Subcutaneous abdominal adipose tissue (tissue), 5 donors: ENCODE data around the gene FBXO39.
"Not testable (repeated sequence)": the region's sequence is repeated elsewhere in the genome, so short reads cannot be mapped to it uniquely, and the experiment has no call there.

Source experiments
- H3K27ac ChIP-seq: one replicate; pipeline ENCODE4 v1.7.0; 2013; ENCODE audit warnings: low read depth, mild to moderate bottlenecking, inconsistent platforms, low read length, moderate library complexity
- H3K27me3 ChIP-seq, 5 donors: one replicate each; pipeline ENCODE4 v1.7.0; 2013; ENCODE audit warnings: low read length in 5 of 5, inconsistent platforms in 1 of 5; ENCODE audit not compliant: control insufficient read depth in 5 of 5, insufficient read depth in 4 of 5
- H3K36me3 ChIP-seq, 5 donors: one replicate each; pipeline ENCODE4 v1.7.0; 2013; ENCODE audit warnings: low read length in 5 of 5; ENCODE audit not compliant: control insufficient read depth in 5 of 5, insufficient read depth in 5 of 5
- H3K4me1 ChIP-seq, 5 donors: one replicate each; pipeline ENCODE4 v1.7.0; 2013; ENCODE audit warnings: low read length in 5 of 5, mild to moderate bottlenecking in 3 of 5, moderate library complexity in 1 of 5; ENCODE audit not compliant: control insufficient read depth in 5 of 5, insufficient read depth in 5 of 5
- H3K4me3 ChIP-seq, 5 donors: one replicate each; pipeline ENCODE4 v1.7.0; 2013; ENCODE audit warnings: low read length in 5 of 5, low read depth in 1 of 5
- H3K9ac ChIP-seq, 5 donors: one replicate each; pipeline ENCODE4 v1.7.0; 2013; ENCODE audit warnings: low read length in 5 of 5, mild to moderate bottlenecking in 4 of 5, moderate library complexity in 3 of 5
- H3K9me3 ChIP-seq, 5 donors: one replicate each; pipeline ENCODE4 v1.7.0; 2013; ENCODE audit warnings: low read length in 5 of 5; ENCODE audit not compliant: control insufficient read depth in 5 of 5
- donor health status: healthy.
- donor health status: healthy.
- donor health status: healthy.
- donor health status: healthy.
- donor health status: healthy.

FBXO39 gene

DNA sequence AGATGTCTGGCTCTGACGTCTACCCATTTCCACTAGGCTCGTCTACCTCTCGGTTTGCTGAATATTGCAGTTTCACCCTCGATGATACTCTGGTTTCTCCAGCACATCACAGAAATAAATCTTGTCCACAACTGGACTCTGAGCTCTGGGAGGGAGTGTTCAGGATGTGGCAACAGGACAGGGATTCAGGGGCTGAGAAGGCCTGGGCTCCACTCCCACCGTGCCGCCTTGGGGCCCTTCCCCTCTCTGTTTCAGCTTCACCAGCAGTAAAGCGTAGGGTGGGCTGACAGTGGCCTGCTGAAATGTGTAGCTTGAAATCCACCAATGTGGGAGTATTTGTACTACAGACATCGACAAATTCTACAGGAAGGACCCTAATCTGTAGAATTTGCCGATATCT is 35.5 kb downstream of the FBXO39 start:
- Histone ChIP-seq H3K27me3 (peaks cover 0 to 4% (median 2%) of the 10 kb centered on the region in 5 donors), H3K36me3 (no peaks in the 10 kb centered on the region), H3K9ac (no peak overlapping the region), H3K4me1 (no peaks in the 10 kb centered on the region), H3K27ac (no peak overlapping the region), H3K9me3 (peaks cover 0 to 2% (median 0%) of the 10 kb centered on the region in 5 donors), H3K4me3 (no peak overlapping the region)

DNA sequence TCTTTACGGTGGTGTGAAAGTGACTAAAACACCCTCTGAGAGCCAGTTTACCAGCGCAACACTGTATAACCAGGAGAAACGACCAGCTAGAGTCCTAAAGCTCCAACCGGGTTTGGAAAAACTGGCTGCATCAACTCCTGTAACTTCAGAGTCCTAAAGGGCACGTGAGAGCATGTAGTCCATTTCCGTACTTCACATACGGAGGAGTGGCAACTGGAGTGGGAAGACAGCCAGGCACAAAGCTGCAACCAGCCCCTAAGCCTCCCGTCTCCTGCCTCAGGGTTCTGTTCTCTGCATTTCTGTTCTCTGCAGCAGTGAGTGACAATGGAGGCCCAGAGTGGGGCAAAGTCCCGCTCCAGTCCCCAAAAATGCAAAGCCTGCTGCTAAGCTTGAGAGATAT is 36.3 kb downstream of the FBXO39 start:
- no peak overlapping the region for H3K9ac ChIP-seq
- peaks cover 0 to 2% (median 0%) of the 10 kb centered on the region in 5 donors for H3K9me3 ChIP-seq

GRCh38 chr17:6815775-6816174 is 39.8 kb downstream of the FBXO39 start:
- Histone ChIP-seq H3K4me3 (no peak overlapping the region), H3K36me3 (no peaks in the 10 kb centered on the region), H3K9me3 (peaks cover 0 to 4% (median 3%) of the 10 kb centered on the region in 5 donors), H3K9ac (no peak overlapping the region), H3K27me3 (peaks cover 0 to 9% (median 4%) of the 10 kb centered on the region in 5 donors), H3K4me1 (no peaks in the 10 kb centered on the region), H3K27ac (no peak overlapping the region)

More for the DNA sequence above, 36.3 kb downstream of the FBXO39 start:
- peaks cover 0 to 4% (median 2%) of the 10 kb centered on the region in 5 donors for H3K27me3 ChIP-seq
- H3K27ac ChIP-seq: no peak overlapping the region
- H3K4me3 ChIP-seq: no peak overlapping the region
- H3K36me3 ChIP-seq: no peaks in the 10 kb centered on the region
- H3K4me1 ChIP-seq: no peaks in the 10 kb centered on the region

- H3K36me3 ChIP-seq, H3K27ac ChIP-seq, H3K9me3 ChIP-seq, H3K27me3 ChIP-seq, H3K4me1 ChIP-seq, H3K9ac ChIP-seq, H3K4me3 ChIP-seq: not testable (repeated sequence)
Measured at GRCh38 chr17:6816368-6816767, 40.4 kb downstream of the FBXO39 start.

DNA sequence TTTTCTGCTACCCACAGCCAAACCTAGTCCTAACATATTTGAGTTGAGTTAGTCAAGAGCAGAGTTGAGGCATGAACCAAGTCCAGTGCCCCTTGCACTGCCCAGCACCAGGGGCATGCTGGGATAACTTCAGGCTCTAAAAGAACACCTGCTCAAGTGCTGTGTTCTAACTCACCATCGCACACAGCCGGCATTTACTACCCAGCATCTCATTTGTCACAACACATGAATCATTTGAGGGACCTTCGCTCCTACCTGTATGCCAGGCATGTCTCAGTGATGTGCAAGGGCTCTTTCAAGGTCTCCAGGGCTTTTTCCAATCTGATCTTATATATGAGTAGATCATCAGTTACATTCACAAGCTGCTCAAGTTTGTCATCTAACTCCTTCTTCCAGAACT is 42.9 kb downstream of the FBXO39 start:
- H3K9me3 ChIP-seq: peaks cover 0 to 5% (median 3%) of the 10 kb centered on the region in 5 donors
- H3K9ac ChIP-seq: no peak overlapping the region
- no peaks in the 10 kb centered on the region for H3K4me1 ChIP-seq
- H3K27me3 ChIP-seq: peaks cover 0 to 7% (median 0%) of the 10 kb centered on the region in 5 donors
- H3K4me3 ChIP-seq: no peak overlapping the region
- H3K36me3 ChIP-seq: no peaks in the 10 kb centered on the region
- no peak overlapping the region for H3K27ac ChIP-seq

GRCh38 chr17:6823011-6823442 is 47.0 kb downstream of the FBXO39 start:
- peaks cover 0 to 5% (median 0%) of the 10 kb centered on the region in 5 donors for H3K27me3 ChIP-seq
- no peak overlapping the region for H3K4me3 ChIP-seq
- no peak overlapping the region for H3K9ac ChIP-seq
- H3K9me3 ChIP-seq: peaks cover 0 to 5% (median 3%) of the 10 kb centered on the region in 5 donors
- no peak overlapping the region for H3K27ac ChIP-seq
- H3K36me3 ChIP-seq: no peaks in the 10 kb centered on the region
- no peaks in the 10 kb centered on the region for H3K4me1 ChIP-seq

DNA sequence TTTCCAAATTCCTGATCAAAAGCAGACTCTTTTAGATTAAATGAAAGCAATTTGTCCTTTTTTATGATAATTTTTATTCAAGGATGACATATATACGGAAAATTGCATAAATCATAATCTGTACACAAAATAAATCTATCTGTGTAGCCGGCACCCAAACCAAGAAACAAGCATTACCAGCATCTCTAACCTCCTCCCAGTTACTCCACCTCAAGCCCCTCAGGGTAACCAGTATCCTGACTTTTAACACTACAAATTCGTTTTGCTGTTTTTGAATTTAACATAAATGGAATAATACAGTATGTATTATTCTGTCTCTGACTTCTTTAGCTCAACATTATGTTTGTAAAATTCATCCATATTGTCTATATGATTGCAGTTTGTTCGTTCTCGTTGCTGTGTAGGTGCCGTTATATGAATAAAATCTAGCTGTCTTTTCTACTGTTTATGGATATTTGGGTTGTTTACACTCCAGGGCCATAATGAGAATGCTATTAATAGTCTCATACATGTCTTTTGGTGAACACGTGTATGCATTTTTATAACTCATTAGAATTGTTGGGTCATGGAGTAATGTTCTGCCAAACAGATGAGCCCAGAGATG is 54.5 kb downstream of the FBXO39 start:
- Histone ChIP-seq H3K27me3 (peaks cover 5 to 21% (median 16%) of the 10 kb centered on the region in 5 donors), H3K9me3 (no peaks in the 10 kb centered on the region), H3K4me3 (no peak overlapping the region), H3K27ac (no peak overlapping the region), H3K9ac (no peak overlapping the region), H3K36me3 (no peaks in the 10 kb centered on the region), H3K4me1 (peaks cover 0 to 13% (median 10%) of the 10 kb centered on the region in 5 donors)

GRCh38 chr17:6831661-6832263 is 55.7 kb downstream of the FBXO39 start, which contains the start of gene TEKT1:
Gene TEKT1 (minus strand): TSS chr17:6831729. CDS start chr17:6830376, 1,353 bp downstream.
- H3K27ac ChIP-seq: no peak within 1 kb of the TSS
- H3K36me3 ChIP-seq: no peaks in the 10 kb centered on the region
- H3K27me3 ChIP-seq: peaks cover 10 to 21% (median 18%) of the 10 kb centered on the region in 5 donors
- peak within 1 kb of the TSS in 1 of 5 donors; percentile 45 for H3K9ac ChIP-seq
- peak within 1 kb of the TSS; percentile 50 to 65 (median 59) for H3K4me3 ChIP-seq
- peaks cover 0 to 13% (median 10%) of the 10 kb centered on the region in 5 donors for H3K4me1 ChIP-seq
- no peaks in the 10 kb centered on the region for H3K9me3 ChIP-seq
